GM18519 (cell line): Measurements from ENCODE around the gene NSDHL.
A peak's percentile ranks its signal among the peaks of the same experiment; 100 is the strongest.

Experiments
- ATAC-seq: cut with Tn5 transposase; IDR thresholded peaks from one replicate; pipeline ENCODE4 v1.9.1; 2021; ENCODE audit warnings: mild to moderate bottlenecking, moderate library complexity; ENCODE audit not compliant: unreplicated experiment, low FRiP score

Gene NSDHL

DNA sequence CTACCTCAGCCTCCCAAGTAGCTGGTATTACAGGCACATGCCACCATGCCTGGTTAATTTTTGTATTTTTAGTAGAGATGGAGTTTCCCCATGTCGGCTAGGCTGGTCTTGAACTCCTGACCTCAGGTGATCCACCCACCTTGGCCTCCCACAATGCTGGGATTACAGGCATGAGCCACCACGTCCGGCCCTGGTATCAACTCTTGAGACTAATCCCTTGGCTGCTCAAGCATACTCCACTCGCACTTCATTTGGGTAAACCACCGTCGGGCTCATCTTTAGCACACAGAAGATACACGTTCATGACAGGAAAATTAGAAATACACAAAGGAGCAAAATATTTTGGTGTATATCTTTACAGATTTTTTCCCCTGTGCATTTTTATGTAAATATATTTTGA is 79.2 kb downstream of the NSDHL start:
- ATAC-seq: peak; percentile 70

DNA sequence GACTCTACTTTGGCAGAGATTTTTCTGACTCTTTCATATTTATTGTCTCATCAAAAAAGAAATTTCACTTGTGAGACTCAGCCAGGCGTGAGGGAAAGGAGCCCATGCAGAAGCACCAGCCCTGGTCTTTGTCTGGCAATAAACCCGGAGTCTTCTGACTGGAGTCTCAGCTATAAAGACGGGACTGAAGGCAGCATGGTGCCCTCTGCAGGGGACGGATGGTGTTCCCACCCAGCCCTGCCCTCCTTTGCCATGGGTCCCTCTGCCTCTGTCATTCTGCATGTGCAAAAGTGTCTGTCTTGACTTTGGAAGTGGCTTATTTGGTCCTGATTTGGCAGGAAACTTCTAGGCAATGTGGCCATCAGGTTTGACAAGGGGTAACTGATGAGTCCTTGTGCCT is 81.2 kb downstream of the NSDHL start:
- ATAC-seq: no peak

DNA sequence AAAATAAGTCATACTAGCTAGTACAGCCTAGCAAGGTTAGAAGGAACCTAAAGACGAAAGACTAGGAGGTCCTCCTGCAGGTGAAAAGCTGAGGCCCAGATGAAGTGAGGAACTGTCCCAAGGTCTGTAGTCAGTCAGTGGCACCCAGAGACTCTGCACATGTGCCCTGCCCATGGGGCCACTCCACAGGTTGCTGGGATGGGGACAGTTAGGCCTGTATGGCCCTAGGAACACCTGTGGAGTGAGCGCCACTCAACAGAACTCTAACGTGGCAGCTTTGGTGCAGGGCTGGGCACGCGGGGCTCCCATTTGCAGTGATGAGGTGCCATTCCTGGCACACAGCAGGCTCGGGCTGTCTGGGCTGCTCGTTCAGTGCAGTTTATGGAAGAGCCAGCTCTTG is 81.8 kb downstream of the NSDHL start:
- ATAC-seq: no peak

- no peak for ATAC-seq
Observed at GRCh38 chrX:152913346-152913745, 82.5 kb downstream of the NSDHL start.

DNA sequence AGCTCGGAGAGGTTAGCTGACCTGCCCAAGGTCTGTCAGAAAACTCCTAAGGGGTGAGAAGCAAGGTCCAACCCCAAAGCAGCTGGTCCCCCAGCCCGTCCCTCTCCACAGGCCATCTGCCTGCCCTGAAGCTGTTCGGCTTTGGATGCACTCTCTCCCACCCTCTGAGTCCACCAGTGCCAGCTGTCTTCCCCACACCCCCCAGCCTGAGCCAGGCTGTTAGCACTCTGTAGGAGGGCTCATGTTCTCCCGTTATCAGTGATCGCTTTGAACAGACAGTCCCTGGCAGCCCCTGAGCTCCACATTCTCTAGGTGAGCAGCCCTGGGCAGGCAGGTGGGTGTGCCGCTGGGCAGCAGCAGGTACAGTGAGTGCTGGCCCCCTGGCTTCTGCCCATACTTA is 83.0 kb downstream of the NSDHL start:
- ATAC-seq: no peak

DNA sequence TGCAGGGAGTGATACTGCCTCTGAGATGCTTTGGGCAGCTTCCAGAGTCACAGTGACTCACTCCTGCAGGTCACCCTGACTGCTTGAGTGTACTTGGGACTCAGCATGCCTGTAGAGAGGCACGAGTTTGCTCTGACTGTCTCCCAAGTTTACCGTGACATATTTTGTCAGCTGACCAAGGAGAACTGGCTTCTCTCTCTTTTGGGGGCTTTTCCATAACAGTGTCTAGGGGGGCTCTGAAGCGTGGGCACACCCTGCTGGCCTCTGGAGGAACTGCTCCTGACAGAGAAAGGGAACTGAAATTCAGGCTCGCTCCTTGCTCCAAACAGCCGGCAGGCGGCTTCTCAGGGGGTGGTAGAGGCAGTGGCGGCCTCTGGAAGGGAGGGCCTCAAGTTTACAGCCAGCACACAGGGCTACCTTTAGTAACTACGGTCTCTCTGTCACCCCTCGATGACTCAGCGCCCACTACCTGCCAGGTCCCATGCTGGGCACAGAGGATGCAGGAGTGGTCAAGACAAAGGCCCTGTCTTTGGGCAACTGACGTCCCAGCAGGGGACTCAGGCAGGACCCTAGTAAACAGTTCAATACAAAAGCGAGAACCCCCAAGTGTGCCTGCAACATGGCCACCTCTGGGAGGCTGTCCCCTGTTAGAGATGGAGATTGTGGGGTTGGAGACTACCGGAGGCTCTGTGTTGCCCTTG is 84.8 kb downstream of the NSDHL start:
- peak; percentile 79 for ATAC-seq

DNA sequence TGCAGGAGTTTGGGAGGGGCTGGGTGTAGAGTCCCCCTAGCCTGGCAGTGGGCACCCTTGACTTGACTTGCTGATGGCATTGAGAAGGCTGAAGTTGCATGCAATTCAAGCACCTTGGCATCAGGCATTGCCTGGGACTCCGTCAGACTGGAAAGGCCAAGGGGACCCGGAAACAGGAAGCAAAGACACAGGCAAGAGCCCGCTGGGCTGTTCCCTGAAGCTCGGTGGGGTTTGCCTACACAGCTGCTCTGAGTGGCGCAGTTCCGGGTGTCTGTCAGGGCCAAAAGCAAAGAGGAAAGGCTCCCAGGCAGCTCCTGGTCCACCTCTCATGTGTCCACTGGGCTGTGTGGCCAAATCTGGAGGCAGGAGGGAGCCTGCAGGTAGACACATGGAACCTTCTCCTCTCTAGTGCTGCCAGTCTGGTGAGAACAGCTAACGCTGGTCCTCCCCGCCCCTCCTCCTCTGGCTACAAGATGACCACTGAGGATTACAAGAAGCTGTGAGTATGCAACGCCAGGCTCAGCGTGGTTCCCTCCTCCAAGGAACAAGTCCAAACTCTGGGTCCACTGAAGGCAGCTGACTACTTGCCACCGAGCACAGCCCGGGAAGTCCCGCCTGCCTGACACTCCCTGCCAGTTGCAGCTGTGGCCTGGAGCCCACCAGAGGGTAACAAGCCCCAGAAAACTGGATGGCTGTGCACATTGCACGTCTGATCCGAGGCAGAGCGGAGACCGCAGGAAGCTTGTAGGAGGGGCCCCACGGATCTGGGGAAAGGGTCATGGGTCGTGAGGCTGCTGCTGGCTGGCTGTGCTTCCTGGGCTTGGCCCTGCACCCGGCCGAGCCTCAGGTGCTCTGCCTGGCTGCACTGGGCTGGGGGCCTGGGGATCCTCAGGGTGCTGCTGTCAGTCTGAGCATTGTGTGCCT is 87.1 kb downstream of the NSDHL start:
- no peak for ATAC-seq

GRCh38 chrX:152918707-152919106 is 87.8 kb downstream of the NSDHL start:
- ATAC-seq: no peak
